Middle frontal gyrus (tissue), 1 donor: ENCODE results near the gene CCP110.

Experiments
- DNase-seq: peaks from one replicate; pipeline ENCODE4 v3.0.0-alpha.2; 2015; ENCODE audit warnings: low spot score; ENCODE audit errors: extremely low spot score

Gene CCP110, protein sequence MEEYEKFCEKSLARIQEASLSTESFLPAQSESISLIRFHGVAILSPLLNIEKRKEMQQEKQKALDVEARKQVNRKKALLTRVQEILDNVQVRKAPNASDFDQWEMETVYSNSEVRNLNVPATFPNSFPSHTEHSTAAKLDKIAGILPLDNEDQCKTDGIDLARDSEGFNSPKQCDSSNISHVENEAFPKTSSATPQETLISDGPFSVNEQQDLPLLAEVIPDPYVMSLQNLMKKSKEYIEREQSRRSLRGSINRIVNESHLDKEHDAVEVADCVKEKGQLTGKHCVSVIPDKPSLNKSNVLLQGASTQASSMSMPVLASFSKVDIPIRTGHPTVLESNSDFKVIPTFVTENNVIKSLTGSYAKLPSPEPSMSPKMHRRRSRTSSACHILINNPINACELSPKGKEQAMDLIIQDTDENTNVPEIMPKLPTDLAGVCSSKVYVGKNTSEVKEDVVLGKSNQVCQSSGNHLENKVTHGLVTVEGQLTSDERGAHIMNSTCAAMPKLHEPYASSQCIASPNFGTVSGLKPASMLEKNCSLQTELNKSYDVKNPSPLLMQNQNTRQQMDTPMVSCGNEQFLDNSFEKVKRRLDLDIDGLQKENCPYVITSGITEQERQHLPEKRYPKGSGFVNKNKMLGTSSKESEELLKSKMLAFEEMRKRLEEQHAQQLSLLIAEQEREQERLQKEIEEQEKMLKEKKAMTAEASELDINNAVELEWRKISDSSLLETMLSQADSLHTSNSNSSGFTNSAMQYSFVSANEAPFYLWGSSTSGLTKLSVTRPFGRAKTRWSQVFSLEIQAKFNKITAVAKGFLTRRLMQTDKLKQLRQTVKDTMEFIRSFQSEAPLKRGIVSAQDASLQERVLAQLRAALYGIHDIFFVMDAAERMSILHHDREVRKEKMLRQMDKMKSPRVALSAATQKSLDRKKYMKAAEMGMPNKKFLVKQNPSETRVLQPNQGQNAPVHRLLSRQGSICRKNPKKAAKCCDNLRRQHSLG

GRCh38 chr16:19523559-19524355, at the start of gene CCP110:
Gene CCP110, plus strand, starts transcription at chr16:19523942. Its CDS starts 3,940 bp downstream, at chr16:19527882.
- DNase-seq, result peak; percentile 99

DNA sequence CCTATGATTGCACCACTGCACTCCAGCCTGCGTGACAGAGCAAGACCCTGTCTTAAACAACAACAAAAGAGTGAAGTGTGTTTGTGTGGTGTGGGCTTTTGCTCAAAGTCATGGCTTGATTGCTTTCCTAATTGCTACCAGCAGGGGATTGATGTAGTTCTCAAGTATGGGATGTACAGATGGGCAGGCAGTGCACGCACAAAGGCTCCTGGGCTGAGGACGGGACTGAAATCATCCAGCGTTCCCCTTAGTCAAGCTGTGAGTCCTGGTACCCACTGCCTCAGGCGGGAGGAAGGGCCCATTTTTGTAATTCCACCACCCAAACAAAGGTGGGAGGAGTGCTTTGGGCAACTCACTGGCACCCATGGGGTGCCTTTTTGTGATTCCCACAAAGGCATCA, 49.1 kb upstream of the CCP110 start:
- no peak for DNase-seq

DNA sequence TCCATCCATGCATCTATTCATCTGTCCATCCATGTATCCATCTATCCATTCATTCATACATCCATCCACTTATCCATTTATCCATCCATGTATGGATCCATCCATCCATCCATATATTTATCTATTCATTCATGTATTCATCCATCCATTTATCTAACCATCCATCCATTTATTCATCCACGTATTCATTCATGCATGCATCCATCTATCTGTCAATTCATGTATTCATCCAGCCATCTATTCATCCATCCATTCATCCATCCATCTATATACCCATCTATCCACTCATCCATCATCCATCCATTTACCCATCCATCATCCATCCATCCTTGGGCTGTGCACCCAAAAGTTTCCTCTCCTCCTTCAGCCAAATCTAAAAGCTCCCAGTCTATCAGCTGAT, 45.2 kb upstream of the CCP110 start:
- DNase-seq, result no peak

- no peak for DNase-seq
Measured at GRCh38 chr16:19479302-19479721, 44.4 kb upstream of the CCP110 start.

GRCh38 chr16:19481296-19481695, 42.4 kb upstream of the CCP110 start:
- no peak for DNase-seq

GRCh38 chr16:19481769-19482168, 42.0 kb upstream of the CCP110 start:
- DNase-seq, result no peak

DNA sequence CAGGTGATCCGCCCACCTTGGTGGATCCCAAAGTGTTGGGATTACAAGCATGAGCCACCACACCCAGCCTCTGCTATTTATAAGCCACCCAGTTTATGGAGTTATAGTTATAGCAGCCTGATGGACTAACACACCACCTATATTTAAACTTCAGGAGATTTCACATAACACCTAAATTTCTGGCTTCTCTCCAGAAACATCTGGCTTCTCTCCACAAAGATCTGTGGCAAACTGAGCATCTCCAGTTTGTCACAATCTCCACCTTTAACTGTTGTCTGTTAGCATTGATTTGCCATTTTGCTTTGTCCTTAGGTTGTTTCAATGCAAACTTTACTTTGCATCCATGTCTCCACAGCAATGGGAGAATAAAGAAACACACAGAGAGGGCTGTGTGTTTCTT, 41.5 kb upstream of the CCP110 start:
- no peak for DNase-seq

DNA sequence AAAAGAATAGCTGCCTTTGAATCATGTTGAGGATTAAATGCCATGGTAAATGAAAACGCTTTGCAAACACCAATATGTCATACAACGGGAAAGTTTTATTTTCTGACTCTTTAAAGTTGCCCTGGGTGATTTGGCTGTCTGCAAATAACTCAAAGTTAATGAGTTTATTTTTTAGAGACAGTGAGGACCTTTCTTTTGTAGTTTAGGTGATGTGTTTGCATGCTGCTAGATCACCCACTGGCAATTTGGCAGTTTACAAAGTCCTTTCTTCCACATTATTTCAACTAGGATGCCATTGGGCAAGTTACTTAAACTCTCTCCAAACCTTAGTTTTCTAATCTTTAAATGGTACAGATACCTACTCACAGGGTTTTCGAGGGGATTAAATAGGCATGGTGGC, 39.6 kb upstream of the CCP110 start:
- DNase-seq, result no peak

GRCh38 chr16:19485611-19486010, 38.1 kb upstream of the CCP110 start:
- DNase-seq, result no peak

- DNase-seq, result no peak
Measured at GRCh38 chr16:19486051-19486450, 37.7 kb upstream of the CCP110 start.

- DNase-seq, result no peak
Measured at GRCh38 chr16:19486750-19487325, 36.9 kb upstream of the CCP110 start.

DNA sequence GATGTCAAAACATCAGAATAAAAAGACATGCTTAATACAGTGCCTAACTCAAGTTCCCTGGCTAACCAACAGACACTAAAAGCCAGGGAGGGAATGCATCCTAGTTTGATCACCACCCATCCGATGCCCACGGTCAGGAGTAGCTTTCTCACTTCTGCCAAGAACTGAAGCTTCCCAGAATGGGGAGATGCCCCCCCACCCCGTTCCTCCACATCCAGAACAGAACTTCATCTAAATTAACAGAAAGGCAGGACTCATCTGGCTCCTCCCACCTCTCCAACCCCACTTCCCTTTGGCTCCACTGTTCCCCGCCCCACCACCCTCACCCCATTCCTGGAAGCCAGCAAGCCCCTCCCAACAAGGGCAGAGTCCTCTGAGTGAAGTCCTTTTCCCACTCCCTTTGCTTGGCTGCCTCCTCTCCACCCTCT, 35.5 kb upstream of the CCP110 start:
- DNase-seq, result no peak

- no peak for DNase-seq
Measured at GRCh38 chr16:19490619-19491018, 33.1 kb upstream of the CCP110 start.

DNA sequence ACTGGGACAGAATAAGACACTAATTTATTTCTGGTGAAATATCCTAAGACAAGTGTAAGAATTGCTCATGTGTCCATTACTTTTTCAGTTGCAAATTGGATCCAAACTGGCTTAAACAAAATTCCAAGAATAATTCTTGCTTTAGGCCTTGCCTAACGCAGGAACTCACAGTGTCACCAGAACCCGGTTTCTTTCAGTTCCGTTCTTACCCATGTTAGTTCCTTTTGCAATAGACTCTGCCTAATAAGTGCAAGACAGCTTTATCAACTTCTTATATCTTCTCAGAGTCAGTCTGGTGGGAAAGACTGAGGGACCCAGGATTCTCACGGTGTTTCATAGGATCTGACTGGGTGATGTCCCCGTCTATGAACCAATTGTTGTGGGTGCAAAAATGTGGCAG, 26.6 kb upstream of the CCP110 start:
- no peak for DNase-seq

GRCh38 chr16:19499006-19499405, 24.7 kb upstream of the CCP110 start:
- no peak for DNase-seq

DNA sequence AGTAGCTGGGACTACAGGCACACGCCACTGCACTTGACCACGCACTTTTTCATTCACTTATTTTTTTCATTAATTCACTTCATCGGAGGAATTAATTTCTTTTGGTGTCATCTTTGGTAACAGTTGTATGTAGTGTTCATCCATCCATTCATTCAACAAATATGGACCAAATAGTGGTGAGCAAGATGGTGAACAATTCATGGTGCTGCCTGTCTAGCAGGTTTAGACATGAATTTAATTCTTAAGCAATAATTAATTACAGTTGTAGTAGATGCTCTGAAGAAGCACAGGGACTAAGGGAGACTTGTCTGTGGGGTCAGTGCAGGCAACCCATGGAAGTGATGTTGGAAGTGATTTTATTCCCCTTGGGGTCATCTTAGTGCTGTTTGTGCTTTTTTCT, 24.3 kb upstream of the CCP110 start:
- no peak for DNase-seq

DNA sequence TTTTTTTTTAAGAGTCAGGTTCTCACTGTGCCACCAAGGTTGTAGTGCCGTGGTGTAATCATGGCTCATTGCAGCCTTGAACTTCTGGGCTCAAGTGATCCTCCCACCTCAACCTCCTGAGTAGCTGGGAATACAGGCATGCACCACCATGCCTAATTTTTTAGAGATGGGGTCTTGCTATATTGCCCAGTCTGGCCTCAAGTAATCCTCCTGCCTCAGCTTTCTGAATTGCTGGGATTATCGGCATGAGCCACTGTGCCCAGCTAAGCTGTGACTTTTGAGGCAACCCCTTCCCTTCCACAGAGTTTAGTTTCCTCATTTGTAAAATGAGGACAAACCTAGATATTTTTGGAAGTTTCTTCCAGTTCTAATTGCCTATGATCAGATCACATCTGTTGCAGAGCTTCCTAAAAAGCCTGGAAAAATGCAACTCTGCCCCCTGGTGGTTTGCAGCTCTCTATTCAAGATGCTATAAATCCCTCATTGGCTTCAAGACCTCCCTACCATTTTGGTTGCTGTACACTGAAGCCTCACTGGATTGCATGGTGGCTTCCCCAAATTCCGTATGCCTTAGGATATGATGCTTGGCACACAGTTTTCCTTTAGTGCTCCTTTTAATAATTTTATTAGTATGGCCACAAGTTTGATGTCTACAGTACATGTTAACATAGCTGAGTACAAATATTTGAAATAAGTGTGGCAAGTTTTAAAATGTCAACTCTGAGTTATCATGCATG, 21.2 kb upstream of the CCP110 start:
- DNase-seq, result no peak

- no peak for DNase-seq
Measured at GRCh38 chr16:19503461-19504075, 20.2 kb upstream of the CCP110 start.

DNA sequence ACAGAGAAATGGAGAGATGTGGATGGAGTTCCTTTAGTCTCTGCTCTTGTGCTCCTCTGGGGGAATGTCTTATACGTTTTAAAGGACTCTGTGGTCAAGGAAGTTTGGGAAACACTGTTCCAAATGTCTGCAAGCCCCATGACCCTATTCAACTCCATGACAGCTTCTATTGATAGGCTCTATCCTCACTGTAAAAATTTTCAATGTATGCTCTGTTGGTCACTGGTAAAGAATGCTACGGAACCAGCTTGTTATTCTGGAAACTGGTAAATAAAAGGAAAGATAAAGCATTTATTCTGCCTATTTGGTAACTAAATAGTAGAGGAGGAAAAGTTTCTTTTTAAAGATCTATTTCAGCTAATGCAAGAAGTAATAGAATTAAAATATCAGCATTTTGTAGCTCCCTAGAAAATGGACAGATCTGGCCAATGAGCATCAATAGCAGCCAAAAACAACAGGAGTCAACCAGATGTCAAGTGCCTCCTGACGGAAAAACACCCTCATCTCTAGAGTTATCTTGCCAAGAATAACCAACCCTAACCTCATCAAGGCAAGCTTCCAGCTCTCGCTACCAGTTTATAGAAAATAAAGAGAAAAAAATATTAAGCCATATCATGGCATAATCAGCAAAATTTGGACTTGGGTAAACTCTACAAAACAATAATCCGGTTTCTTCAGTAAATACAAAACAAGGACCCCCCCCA, 18.0 kb upstream of the CCP110 start:
- DNase-seq, result no peak
